HepG2 (cell line): ENCODE results near the gene TOR4A. TPM values are rescaled to one million over a fixed set of nuclear protein-coding genes. Genes with fewer than 3 reads are reported as not detected.

Source experiments
- EP300 ChIP-seq, 3 experiments: sonication (generic) in 1 of 3; formaldehyde crosslinking in 1 of 3; IDR thresholded peaks; 2 replicates each; pipeline versions ENCODE4 v1.5.1 to v1.6.1; 2011 to 2020; ENCODE audit warnings: low read depth in 2 of 3, low read length in 2 of 3, borderline replicate concordance in 1 of 3, improper control_type of control experiment in 1 of 3, mild to moderate bottlenecking in 1 of 3, missing genetic modification reagents in 1 of 3, moderate library complexity in 1 of 3
- ESRRA ChIP-seq: sonication (generic); formaldehyde crosslinking; IDR thresholded peaks from 2 replicates; pipeline ENCODE4 v1.5.1; 2020; ENCODE audit warnings: mild to moderate bottlenecking, low read depth, missing genetic modification reagents
- GATA4 ChIP-seq: sonication (generic); IDR thresholded peaks from 2 replicates; pipeline ENCODE4 v1.6.1; 2016; ENCODE audit warnings: antibody characterized with exemption, low read depth, borderline replicate concordance
- GFI1 ChIP-seq: sonication (generic); formaldehyde crosslinking; IDR thresholded peaks from 2 replicates; pipeline ENCODE4 v1.5.0; 2020; ENCODE audit warnings: missing genetic modification reagents, mild to moderate bottlenecking, borderline replicate concordance
- GTF2F1 ChIP-seq: fragments of 150-350 bp; IDR thresholded peaks from 2 replicates; pipeline ENCODE4 v1.6.1; 2014; ENCODE audit warnings: low read length
- HCFC1 ChIP-seq: fragments of 150-350 bp; IDR thresholded peaks from 2 replicates; pipeline ENCODE4 v1.6.1; 2014; ENCODE audit warnings: low read depth, low read length
- HMG20A ChIP-seq: IDR thresholded peaks from 2 replicates; pipeline ENCODE4 v1.6.1; 2016; ENCODE audit warnings: borderline replicate concordance
- KDM6A ChIP-seq: IDR thresholded peaks from 2 replicates; pipeline ENCODE4 v1.6.1; 2016; ENCODE audit warnings: low read depth
- MED8 ChIP-seq: sonication (generic); formaldehyde crosslinking; IDR thresholded peaks from 2 replicates; pipeline ENCODE4 v1.8.1; 2023; ENCODE audit warnings: mild to moderate bottlenecking, missing genetic modification reagents; ENCODE audit not compliant: insufficient replicate concordance
- NFIB ChIP-seq: sonication (generic); formaldehyde crosslinking; IDR thresholded peaks from 2 replicates; pipeline ENCODE4 v1.9.0; 2021; ENCODE audit warnings: missing genetic modification reagents, mild to moderate bottlenecking, borderline replicate concordance
- NR2C2 ChIP-seq: sonication (generic); formaldehyde crosslinking; IDR thresholded peaks from 2 replicates; pipeline ENCODE4 v1.4.0; 2020; ENCODE audit warnings: missing genetic modification reagents, mild to moderate bottlenecking, moderate library complexity, borderline replicate concordance
- NR3C1 ChIP-seq: sonication (generic); formaldehyde crosslinking; IDR thresholded peaks from 2 replicates; pipeline ENCODE4 v1.4.0; 2020; ENCODE audit warnings: missing genetic modification reagents
- ONECUT2 ChIP-seq: sonication (generic); formaldehyde crosslinking; IDR thresholded peaks from 2 replicates; pipeline ENCODE4 v1.4.0; 2020; ENCODE audit warnings: missing genetic modification reagents
- POLR2A ChIP-seq, 2 experiments: IDR thresholded peaks; 2 replicates each; pipeline ENCODE4 v1.6.1; 2011; ENCODE audit warnings: low read depth in 2 of 2, low read length in 2 of 2, mild to moderate bottlenecking in 1 of 2, moderate library complexity in 1 of 2; ENCODE audit not compliant: insufficient read depth in 1 of 2
- PPARG ChIP-seq: conservative IDR thresholded peaks from 2 replicates; pipeline ENCODE4 v1.6.1; 2016; ENCODE audit warnings: missing biosample characterization, missing genetic modification reagents
- RORA ChIP-seq: sonication (generic); formaldehyde crosslinking; IDR thresholded peaks from 2 replicates; pipeline ENCODE4 v1.5.0; 2020; ENCODE audit warnings: mild to moderate bottlenecking, missing genetic modification reagents, moderate library complexity
- TP53 ChIP-seq: sonication (generic); formaldehyde crosslinking; conservative IDR thresholded peaks from 2 replicates; pipeline ENCODE4 v1.4.0; 2020; ENCODE audit warnings: missing genetic modification reagents
- ZBTB44 ChIP-seq: sonication (generic); formaldehyde crosslinking; IDR thresholded peaks from 2 replicates; pipeline ENCODE4 v1.4.0; 2020; ENCODE audit warnings: missing genetic modification reagents
- ZC3H13 ChIP-seq: sonication (generic); formaldehyde crosslinking; IDR thresholded peaks from 2 replicates; pipeline ENCODE4 v1.8.1; 2023; ENCODE audit warnings: mild to moderate bottlenecking, missing genetic modification reagents, moderate library complexity
- ZNF143 ChIP-seq: sonication (generic); formaldehyde crosslinking; IDR thresholded peaks from 2 replicates; pipeline ENCODE4 v1.4.0; 2020; ENCODE audit warnings: missing genetic modification reagents
- ZNF34 ChIP-seq: sonication (generic); formaldehyde crosslinking; IDR thresholded peaks from 2 replicates; pipeline ENCODE4 v1.4.0; 2020; ENCODE audit warnings: mild to moderate bottlenecking, missing genetic modification reagents, borderline replicate concordance
- ZNF674 ChIP-seq: sonication (generic); formaldehyde crosslinking; IDR thresholded peaks from 2 replicates; pipeline ENCODE4 v1.5.0; 2020; ENCODE audit warnings: low read depth, mild to moderate bottlenecking, missing genetic modification reagents
- ZNF770 ChIP-seq: sonication (generic); formaldehyde crosslinking; IDR thresholded peaks from 2 replicates; pipeline ENCODE4 v1.5.0; 2020; ENCODE audit warnings: mild to moderate bottlenecking, missing genetic modification reagents
- ZSCAN29 ChIP-seq: sonication (generic); formaldehyde crosslinking; conservative IDR thresholded peaks from 2 replicates; pipeline ENCODE4 v1.4.0; 2020; ENCODE audit warnings: mild to moderate bottlenecking, missing genetic modification reagents
- ZSCAN9 ChIP-seq: IDR thresholded peaks from 2 replicates; pipeline ENCODE4 v1.6.1; 2016; ENCODE audit warnings: borderline replicate concordance
- polyA plus RNA-seq, 8 experiments: library from polyadenylated mRNA; depleted of rRNA in 3 of 8; stranded (reverse) in 7 of 8; unstranded in 1 of 8; fragments of >200 nt; fragmentation: Illumina TruSeq in 4 of 8; extraction: Trizol in 4 of 8; gene quantifications; 2 replicates each; pipeline versions ENCODE4 v1.2.1 to v1.2.3, GENCODE V29; 2011 to 2016; ENCODE audit warnings: low read depth in 4 of 8, missing spikeins in 1 of 8, mixed read lengths in 1 of 8; ENCODE audit not compliant: insufficient read depth in 1 of 8
- total RNA-seq, 5 experiments: library from RNA; depleted of rRNA; stranded (reverse); fragments of >200 nt; fragmentation: Illumina TruSeq; extraction: Trizol; gene quantifications; 2 replicates each; pipeline ENCODE4 v1.2.3, GENCODE V29; 2016; ENCODE audit warnings: low read depth in 1 of 5
- TF ChIP-seq, protein P1 (sequence below): sonication (generic); formaldehyde crosslinking; IDR thresholded peaks from 2 replicates; pipeline ENCODE4 v1.4.0; 2020; ENCODE audit warnings: missing genetic modification reagents, mild to moderate bottlenecking, borderline replicate concordance

The TOR4A gene
- total and polyA plus RNA-seq, 2 of the 13 experiments (the other 11 are each of a cell fraction or from before 2014, with no cell fraction given) = 11.1 to 14.2 TPM

DNA sequence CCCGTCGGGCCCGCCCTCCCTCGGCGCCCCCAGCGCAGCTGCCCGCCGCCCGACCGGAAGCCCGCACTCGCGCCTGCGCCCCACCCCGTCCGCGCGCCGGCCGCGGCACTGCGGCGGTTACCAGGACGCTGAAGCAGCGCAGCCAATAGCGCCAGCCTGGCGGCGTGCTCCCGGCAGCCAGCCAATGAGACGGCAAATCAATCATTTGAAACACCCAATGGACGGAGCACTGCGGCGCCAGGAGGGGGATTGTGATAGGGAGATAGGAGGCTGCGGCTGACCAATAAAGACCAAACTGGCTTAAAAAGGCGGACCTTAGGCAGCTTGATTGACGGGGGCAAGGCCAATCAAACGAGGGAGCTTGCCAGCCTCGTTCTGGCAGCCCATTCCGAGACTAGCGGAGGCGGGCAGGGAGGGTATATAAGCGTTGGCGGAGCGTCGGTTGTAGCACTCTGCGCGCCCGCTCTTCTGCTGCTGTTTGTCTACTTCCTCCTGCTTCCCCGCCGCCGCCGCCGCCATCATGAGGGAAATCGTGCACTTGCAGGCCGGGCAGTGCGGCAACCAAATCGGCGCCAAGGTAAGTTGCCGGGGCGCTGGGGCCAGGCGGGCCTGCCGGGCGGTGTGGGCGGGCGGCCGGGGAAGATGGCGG is 36.6 kb upstream of the TOR4A start, which contains the start of gene TUBB4B (continued):
- no peak for TF ChIP-seq EP300 (IDR thresholded peaks at IDR 0.05; ENCODE audit: low read depth in 2 of 2, low read length in 2 of 2)
- peak; percentile 48; the same call in 1 of the 2 replicates for TF ChIP-seq EP300 (CRISPR knock-in tag; IDR thresholded peaks at IDR 0.05; ENCODE audit: borderline replicate concordance)
- TF ChIP-seq POLR2A (IDR thresholded peaks at IDR 0.05; ENCODE audit: insufficient read depth in 1 of 2, low read depth in 2 of 2, low read length in 2 of 2) = peak in 1 of 2 experiments; percentile 99; a peak in 2 of 4 replicates
- 0 out of 2 replicates have a peak, but pooled peaks have one; percentile 52 for TF ChIP-seq ZNF674 (CRISPR knock-in tag)
- TF ChIP-seq ZSCAN9 (CRISPR knock-in tag) = peak; percentile 90
- TF ChIP-seq KDM6A = no peak; the same call in 1 of the 2 replicates
- 0 out of 2 replicates have a peak, but pooled peaks have one; percentile 39 for TF ChIP-seq TP53 (CRISPR knock-in tag)
- no peak for TF ChIP-seq ZSCAN29 (CRISPR knock-in tag)
- TF ChIP-seq NFIB = no peak
- no peak for TF ChIP-seq NR3C1 (CRISPR knock-in tag)
- TF ChIP-seq ZNF770 (CRISPR knock-in tag) = no peak
- no peak for TF ChIP-seq ESRRA (CRISPR knock-in tag)
- no peak for TF ChIP-seq PPARG (CRISPR knock-in tag)
- 0 out of 2 replicates have a peak, but pooled peaks have one; percentile 28 for TF ChIP-seq ZC3H13 (CRISPR knock-in tag)
- peak; percentile 69 for TF ChIP-seq MED8 (CRISPR knock-in tag)
- TF ChIP-seq HMG20A (CRISPR knock-in tag) = no peak
- no peak for TF ChIP-seq RORA (CRISPR knock-in tag)
- TF ChIP-seq, protein P1, sequence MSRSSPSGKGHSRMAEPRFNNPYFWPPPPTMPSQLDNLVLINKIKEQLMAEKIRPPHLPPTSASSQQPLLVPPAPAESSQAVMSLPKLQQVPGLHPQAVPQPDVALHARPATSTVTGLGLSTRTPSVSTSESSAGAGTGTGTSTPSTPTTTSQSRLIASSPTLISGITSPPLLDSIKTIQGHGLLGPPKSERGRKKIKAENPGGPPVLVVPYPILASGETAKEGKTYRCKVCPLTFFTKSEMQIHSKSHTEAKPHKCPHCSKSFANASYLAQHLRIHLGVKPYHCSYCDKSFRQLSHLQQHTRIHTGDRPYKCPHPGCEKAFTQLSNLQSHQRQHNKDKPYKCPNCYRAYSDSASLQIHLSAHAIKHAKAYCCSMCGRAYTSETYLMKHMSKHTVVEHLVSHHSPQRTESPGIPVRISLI = no peak; the same call in 1 of the 2 replicates
- TF ChIP-seq NR2C2 (CRISPR knock-in tag) = peak; percentile 63; the same call in 1 of the 2 replicates
- TF ChIP-seq GTF2F1 = peak; percentile 98
- TF ChIP-seq GFI1 (CRISPR knock-in tag) = no peak
- TF ChIP-seq ONECUT2 (CRISPR knock-in tag) = 0 out of 2 replicates have a peak, but pooled peaks have one; percentile 47
- peak; percentile 4; the same call in 1 of the 2 replicates for TF ChIP-seq ZNF143 (CRISPR knock-in tag)
- peak; percentile 26; the same call in 1 of the 2 replicates for TF ChIP-seq HCFC1
- peak; percentile 95 for TF ChIP-seq GATA4
- 0 out of 2 replicates have a peak, but pooled peaks have one; percentile 61 for TF ChIP-seq ZBTB44 (CRISPR knock-in tag)
- TF ChIP-seq ZNF34 = no peak
